NCI-H510A treated with DMSO at 0.1 percent for 48 hours (cell line): ENCODE results near the gene AKT3.
"Not testable (repeated sequence)": the region's sequence is repeated elsewhere in the genome, so short reads cannot be mapped to it uniquely, and the experiment has no call there.

Experiments used
- DNase-seq: peaks from one replicate; lab custom pipeline; 2025; lab: John Stamatoyannopoulos, UW

Gene AKT3

GRCh38 chr1:243693800-243694199 lies 156.2 kb downstream of the AKT3 start:
- DNase-seq = no peak

DNA sequence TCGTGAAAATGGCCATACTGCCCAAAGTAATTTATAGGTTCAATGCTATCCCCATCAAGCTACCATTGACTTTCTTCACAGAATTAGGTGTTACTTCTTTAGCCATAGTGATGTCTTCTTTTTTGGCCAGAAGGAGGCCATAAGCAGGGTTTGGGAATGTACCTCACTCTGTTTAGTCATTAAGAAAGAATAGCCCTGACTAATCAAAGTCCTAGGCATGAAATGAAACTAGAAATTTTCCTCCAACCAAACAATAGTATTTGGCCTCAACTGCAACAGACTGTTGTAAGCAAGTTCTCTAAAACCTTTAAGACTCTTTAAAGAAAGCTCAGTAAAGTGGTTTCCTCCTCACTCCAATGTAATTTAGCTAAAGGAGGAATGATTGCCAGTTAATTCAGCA lies 163.9 kb downstream of the AKT3 start:
- DNase-seq = no peak

DNA sequence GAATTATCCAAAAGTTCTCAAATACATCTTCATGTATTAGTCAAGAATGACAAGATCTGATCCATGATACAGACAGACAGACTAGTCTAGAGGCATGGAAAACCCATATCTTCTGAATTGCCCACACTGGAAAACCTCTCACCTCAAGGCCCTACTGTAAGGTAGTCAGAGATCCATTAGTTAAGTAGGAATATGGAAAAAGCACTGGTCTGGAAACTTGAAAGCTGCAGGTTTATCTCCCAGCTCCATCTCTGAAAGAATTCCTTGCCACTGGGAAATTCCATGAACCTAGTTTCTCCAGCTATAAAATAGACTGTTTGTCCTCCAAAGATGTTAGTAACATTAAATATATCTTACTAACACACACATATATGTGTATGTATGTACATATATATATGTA lies 169.2 kb downstream of the AKT3 start:
- DNase-seq = no peak

DNA sequence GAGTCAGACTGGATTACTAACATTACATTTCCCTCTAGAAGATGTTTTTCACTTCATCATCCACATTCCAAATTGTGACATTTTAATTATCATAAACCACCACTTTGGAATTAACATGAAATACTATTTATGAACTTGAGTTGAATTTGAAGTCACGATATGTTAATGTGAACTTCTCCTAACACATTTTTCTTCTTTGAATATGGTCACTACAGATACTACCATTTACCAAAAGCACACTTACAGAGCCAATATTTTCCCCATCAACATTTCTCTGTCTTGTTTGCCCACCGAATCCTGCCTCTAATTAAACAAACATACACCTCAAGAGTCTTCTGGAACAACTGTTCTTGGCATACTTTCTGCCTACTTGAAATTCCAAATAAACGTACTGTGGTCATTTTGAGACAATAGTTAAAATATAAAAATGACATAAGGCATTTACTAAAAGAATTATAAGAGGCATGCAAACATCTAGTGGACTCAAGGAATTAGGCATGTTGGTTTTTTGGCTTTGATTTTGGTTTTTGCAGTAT lies 177.4 kb downstream of the AKT3 start:
- no peak for DNase-seq

DNA sequence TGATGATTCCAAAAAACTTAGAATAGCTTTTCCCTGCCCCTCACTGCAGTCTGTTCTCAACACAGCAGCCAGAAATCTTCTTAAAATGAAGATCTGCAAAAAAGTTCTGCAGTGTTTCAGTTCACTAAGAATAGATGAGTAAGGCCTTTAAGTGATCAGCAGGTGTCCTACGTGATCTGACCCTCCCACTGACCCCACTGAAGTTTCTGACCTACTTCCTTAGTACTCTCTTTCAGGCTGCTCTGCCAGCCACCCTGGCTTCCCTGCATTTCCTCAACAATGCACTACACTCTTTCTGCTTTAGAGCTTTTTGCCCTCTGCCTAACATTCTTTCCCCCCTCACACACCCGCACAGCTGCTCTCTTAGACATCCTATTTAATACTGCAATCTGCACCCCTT lies 182.5 kb downstream of the AKT3 start:
- no peak for DNase-seq

GRCh38 chr1:243667133-243667532 lies 182.9 kb downstream of the AKT3 start:
- no peak for DNase-seq

DNA sequence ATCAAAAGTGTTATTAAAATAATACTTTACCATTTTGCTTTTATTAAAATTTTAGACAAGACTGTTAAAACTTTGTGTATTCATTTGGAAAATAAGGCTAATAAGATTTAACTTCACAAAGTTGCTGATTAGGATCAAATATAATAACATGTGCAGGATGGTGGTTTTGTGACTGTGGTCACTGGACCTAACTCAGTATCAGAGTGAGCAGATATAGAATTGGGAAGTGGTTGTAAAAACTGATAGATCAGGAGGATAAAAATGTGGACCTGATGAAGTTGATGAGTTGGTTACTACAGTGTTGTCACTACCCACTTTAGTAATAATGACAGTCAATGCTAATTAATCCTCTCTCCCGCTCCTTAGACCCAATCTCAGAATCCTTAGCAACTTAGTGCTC lies 186.4 kb downstream of the AKT3 start:
- no peak for DNase-seq

DNA sequence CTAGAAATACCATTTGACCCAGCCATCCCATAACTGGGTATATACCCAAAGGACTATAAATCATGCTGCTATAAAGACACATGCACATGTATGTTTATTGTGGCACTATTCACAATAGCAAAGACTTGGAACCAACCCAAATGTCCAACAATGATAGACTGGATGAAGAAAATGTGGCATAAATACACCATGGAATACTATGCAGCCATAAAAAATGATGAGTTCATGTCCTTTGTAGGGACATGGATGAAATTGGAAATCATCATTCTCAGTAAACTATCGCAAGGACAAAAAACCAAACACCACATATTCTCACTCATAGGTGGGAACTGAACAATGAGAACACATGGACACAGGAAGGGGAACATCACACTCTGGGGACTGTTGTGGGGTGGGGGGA lies 187.9 kb downstream of the AKT3 start:
- not testable (repeated sequence) for DNase-seq

DNA sequence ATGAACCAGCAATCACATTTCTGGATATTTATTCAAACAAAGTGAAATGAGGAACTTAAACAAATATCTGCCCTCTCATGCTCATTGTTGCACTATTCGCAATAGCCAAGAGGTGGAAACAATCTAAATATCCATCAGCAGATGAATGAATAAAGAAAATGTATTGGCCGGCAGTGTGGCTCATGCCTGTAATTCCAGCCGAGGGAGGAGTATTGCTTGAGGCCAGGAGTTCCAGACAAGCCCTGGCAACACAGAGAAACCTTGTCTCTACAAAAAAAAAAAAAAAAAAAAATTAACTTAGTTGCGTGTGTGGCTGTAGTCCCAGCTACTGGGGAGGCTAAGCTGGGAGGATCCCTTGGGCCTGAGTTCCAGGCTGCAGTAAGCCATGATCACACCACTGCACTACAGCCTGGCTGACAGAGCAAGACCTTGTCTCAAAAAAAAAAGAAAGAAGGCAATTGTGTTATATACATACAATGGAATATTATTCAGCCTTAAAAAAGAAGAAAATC lies 191.4 kb downstream of the AKT3 start:
- DNase-seq = no peak

GRCh38 chr1:243657793-243658192 lies 192.2 kb downstream of the AKT3 start:
- no peak for DNase-seq

- not testable (repeated sequence) for DNase-seq
These were observed 200.5 kb downstream of the AKT3 start for GRCh38 chr1:243649530-243649929.

DNA sequence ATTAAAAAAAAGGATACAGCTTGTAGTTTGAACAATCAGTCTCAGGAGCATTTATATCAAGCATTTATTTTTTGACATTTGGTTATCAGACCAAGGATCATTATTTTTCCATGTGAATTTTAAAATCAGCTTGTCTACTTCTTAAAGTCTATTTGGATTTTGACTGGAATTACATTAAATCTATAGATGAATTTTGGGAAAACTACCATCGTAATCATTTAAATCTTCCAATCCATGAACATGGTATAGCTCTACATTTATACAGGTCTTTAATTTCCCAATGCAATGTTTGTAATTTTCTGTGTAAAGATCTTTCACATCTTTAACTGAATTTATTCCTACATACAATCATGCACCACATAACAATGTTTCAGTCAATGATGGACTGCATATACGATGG lies 203.2 kb downstream of the AKT3 start:
- DNase-seq = no peak

DNA sequence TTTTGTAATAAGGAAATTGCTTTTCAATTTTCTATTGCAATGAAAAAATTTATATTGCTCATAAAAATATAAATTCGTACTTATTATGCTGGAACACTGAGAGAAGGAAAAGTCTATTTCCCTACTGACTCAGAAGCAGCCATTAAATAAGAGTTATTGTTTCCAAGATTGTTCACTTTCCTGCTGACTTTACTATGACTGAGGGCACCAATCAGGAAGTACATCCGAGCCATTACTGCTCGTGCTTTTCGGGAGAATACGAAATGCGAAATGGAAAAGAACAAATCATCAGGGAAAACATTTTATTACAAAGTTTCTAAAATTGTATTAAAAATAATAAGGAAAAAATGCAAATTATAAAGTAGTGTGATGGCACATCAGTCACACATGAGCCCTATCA lies 204.8 kb downstream of the AKT3 start:
- DNase-seq = no peak

GRCh38 chr1:243642936-243643335 lies 207.1 kb downstream of the AKT3 start:
- DNase-seq = no peak

GRCh38 chr1:243639027-243639658 lies 210.9 kb downstream of the AKT3 start:
- DNase-seq = no peak

DNA sequence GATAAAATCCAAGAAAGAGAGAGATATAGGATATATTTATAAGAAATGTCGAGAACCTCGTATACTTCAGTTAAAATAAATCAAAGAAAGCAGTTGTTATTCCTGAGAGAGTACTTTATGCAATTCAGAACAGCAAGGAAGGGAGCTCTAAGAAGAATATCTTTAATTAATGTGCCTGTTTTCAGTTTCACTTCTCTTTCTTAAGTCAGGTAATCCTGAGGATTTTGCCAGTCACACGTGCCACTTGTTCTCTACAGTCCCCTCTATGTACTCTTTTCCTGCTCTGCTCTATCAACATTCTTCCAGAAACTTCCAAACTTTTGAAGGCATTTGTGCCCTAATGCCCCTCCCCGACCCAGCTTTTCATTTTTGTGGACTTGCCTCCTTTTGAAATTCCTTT lies 211.9 kb downstream of the AKT3 start:
- DNase-seq = no peak

GRCh38 chr1:243628476-243628907 lies 221.6 kb downstream of the AKT3 start:
- DNase-seq = no peak

DNA sequence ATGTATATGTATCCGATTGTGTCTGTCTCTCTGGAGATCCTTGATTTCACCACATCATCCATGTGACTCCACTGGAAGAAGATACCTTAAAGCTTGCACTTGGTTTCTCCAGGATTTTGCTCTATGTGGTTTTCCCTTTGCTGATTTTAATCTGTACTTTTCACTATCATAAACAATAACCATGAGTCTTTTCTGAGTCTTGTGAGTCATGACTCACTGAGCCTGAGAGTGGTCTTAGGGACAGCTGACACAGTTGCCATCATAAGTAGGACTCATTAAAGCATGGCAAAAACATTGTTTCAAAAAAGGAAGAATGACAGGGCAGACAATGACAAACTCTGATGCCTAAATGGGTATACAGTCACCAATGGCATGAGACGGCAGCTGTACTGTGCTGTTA lies 226.2 kb downstream of the AKT3 start:
- no peak for DNase-seq

DNA sequence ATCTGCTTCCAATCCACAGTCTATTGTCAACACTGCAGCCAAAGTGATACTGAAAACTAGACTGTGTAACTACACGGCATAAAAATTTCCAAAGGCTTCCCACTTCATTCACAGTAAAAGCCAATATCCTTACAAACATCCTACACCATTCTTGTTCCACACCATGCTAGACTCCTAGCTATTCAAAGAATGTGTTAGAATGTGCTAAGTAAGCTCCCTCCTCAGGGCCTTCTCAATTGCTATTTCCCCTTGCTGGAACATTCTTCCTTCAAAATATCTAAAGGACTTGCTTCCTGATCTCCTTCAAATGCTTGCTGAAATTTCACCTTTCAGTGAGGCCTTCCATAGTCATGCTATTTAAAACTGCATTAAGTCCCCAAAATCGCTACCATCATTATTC lies 228.1 kb downstream of the AKT3 start:
- no peak for DNase-seq

DNA sequence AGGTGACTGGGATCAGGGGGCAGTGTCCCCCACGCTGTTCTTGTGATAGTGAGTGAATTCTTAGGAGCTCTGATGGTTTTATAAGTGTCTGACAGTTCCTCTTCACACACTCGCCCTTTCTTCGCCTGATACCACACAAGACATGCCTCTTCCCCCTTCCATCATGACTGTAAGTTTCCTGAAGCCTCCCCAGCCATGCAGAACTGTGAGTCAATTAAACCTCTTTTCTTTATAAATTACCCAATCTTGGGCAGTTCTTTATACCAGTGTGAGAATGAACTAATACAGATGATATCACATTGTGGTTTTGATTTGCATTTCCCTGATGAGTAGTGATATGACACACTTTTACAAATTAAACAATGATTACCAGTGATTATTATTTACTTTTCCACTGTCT lies 229.9 kb downstream of the AKT3 start:
- DNase-seq = no peak

GRCh38 chr1:243609698-243610097 lies 240.3 kb downstream of the AKT3 start:
- no peak for DNase-seq

GRCh38 chr1:243605604-243606003 lies 244.4 kb downstream of the AKT3 start:
- no peak for DNase-seq

DNA sequence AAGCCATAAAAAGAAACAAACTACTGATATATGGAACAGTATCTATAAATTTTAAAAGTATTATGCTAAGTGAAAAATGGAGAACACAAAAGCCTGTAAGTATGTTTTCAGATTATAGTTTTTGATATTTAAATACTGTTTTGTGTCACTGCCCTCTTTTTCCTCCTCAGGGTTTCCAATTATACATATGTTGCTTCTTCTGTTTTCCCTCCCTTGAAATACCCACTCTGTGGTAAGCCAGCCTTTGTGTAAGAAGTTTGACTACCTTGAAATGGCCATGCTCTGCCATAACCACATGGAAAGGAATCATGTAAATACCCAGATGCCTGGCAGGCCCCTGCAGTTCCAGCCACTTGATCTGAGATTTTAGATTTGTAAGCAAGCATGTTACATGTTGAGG lies 248.3 kb downstream of the AKT3 start:
- no peak for DNase-seq

DNA sequence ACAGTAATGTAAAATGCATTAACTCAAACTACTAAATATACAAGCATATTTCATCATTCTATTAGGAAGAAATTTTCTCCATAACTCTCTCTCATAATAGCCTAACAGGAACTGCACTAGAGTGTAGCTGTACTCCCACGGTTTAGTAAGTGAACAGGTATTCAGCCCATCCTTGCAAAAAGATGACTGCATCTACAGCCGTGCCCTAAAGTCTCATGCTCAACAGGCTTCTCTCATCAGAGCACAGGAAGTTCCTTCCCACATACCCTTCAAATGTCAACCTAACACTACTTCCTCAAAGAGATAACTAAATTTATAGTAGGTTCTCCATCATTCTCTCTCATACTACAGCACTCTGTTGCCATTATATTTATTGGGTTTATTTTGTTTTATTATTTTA lies 251.6 kb downstream of the AKT3 start:
- DNase-seq = no peak
